Activated CD8-positive, alpha-beta memory T cell treated with anti-CD3 and anti-CD28 coated beads, Interleukin-2, amount 50 U/mL, for 24 hours (primary cell): ENCODE measurements around the gene ADGRA3.

Source experiments
- DNase-seq: peaks from one replicate; pipeline ENCODE4 v3.0.0-alpha.2; 2020; ENCODE audit errors: extremely low read depth

The ADGRA3 gene, protein sequence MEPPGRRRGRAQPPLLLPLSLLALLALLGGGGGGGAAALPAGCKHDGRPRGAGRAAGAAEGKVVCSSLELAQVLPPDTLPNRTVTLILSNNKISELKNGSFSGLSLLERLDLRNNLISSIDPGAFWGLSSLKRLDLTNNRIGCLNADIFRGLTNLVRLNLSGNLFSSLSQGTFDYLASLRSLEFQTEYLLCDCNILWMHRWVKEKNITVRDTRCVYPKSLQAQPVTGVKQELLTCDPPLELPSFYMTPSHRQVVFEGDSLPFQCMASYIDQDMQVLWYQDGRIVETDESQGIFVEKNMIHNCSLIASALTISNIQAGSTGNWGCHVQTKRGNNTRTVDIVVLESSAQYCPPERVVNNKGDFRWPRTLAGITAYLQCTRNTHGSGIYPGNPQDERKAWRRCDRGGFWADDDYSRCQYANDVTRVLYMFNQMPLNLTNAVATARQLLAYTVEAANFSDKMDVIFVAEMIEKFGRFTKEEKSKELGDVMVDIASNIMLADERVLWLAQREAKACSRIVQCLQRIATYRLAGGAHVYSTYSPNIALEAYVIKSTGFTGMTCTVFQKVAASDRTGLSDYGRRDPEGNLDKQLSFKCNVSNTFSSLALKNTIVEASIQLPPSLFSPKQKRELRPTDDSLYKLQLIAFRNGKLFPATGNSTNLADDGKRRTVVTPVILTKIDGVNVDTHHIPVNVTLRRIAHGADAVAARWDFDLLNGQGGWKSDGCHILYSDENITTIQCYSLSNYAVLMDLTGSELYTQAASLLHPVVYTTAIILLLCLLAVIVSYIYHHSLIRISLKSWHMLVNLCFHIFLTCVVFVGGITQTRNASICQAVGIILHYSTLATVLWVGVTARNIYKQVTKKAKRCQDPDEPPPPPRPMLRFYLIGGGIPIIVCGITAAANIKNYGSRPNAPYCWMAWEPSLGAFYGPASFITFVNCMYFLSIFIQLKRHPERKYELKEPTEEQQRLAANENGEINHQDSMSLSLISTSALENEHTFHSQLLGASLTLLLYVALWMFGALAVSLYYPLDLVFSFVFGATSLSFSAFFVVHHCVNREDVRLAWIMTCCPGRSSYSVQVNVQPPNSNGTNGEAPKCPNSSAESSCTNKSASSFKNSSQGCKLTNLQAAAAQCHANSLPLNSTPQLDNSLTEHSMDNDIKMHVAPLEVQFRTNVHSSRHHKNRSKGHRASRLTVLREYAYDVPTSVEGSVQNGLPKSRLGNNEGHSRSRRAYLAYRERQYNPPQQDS (N-terminal part only)

DNA sequence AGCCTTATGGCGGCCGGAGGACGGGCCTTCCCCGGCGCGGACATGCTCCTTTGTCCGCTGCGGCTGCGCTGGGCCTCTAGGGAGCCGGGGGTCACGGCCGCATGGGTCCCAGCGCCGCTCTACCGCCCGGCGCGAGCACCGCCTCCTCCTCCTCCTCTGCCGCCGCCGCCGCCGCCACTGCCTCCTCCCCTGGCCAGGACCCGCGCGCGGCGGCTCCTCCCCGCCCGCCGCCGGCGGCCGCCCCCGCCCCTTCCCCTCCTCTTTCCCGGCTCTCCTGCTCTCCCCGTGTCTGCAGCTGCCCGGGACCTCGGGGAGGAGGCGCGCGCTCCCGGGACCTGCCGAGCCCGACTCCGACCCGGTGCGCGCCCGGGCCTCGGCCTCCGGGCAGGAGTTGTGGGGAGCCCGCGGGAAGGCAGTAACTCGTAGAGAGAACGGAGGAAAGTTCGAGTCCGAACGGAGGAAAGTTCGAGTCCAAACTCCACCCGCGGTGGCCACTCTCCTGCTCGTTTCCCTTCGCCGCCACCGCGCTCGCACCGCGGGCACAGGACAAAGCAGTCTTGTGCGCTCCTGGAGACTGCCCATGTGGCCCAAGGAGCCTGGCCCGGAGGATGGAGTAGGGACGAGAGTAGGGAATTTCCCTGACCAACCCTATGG is at the start of gene ADGRA3:
Gene ADGRA3, minus strand, starts transcription at position 179 of the 654 bp plus-strand sequence. CDS start 282 bp downstream, outside the sequence.
- no peak for DNase-seq

DNA sequence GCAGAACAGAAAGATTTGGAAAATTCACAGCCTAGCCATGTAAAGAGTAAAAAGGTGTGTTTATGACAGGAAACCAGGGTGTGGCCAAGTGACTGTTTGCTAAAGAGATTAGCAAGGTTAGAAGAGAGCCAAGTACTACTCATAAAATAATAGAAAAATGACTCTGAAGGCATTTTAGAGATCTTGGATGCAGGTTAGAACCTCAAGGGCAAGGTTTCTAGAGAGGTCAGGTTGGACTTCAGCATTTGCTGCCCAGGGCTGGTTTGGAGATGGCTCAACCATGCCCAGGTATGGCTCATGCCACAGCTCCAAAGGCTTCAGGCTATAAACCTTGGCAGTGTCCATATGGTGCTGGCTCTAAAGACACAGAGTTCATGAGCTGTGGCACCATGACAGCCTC is 40.6 kb upstream of the ADGRA3 start:
- DNase-seq = no peak

GRCh38 chr4:22554670-22555069 is 38.8 kb upstream of the ADGRA3 start:
- DNase-seq = no peak

DNA sequence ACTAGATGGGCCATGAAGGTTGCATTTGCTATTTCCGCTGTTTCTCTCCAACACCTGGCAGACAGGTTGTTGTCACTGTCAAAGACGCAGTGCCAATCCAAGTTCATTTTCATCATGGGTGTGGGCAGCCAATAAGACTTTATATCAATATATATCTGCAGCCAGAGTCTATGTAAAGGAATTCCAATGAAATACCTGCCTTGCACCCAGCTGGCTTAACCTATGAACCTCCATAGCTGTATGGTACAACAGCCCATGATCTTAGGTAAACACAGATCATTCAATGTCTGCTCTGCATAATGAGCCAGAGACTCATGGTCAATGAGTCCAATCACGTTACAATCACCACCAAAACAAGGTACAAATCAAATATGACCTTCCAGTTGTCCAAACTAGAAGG is 37.7 kb upstream of the ADGRA3 start:
- no peak for DNase-seq

GRCh38 chr4:22552812-22553211 is 36.9 kb upstream of the ADGRA3 start:
- no peak for DNase-seq

DNA sequence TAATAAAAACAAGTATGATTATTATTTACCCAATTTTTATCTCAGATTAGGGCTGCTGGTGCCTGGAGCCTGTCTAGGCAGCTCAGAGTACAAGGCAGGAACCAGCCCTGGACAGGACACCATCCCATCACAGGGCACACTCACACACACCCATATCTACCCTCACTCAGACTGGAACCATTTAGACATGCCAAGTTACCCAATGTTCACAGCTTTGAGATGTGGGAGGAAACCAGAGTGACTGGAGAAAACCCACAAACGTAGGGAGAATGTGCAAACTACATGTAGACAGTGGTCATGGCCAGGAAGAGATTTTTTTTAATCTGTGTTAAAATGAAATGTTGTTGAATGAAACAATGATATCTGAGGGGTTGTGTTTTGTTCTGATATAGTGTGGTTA is 35.7 kb upstream of the ADGRA3 start:
- no peak for DNase-seq

DNA sequence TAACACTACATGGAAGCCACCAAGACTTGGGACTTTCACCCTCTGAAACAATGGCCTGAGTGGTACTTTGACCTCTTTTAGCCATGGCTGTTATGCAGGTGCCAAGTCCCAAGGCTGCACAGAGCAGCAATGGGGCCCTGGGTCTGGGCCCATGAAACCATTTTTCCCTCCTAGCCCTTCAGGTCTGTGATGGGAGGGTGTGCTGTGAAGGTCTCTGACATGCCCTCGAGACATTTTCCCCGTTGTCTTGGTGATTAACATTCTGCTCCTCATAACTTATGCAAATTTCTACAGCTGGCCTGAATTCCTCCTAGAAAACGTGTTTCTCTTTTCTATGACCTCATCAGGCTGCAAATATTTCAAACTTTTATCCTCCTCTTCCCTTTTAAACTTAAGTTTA is 30.4 kb upstream of the ADGRA3 start:
- DNase-seq = no peak

DNA sequence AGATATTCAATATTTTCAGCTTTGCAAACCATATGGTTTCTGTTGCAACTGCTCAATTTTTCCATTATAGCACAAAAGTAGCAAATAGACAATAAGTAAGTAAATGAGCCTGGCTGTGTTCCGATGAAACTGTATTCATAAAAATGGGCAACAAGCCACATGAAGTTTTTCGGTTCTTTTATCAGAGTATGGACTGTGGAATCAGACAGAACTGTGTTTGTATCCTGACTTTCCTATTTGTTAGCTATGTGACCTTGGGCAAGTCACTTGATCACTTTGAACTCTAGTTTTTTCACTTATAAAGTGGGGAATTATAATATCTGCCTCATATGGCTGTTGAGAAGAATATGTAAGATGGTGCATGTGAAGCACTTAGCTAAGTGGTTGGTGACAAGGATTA is 23.4 kb upstream of the ADGRA3 start:
- DNase-seq = no peak

GRCh38 chr4:22537864-22538263 is 22.0 kb upstream of the ADGRA3 start:
- DNase-seq = no peak

DNA sequence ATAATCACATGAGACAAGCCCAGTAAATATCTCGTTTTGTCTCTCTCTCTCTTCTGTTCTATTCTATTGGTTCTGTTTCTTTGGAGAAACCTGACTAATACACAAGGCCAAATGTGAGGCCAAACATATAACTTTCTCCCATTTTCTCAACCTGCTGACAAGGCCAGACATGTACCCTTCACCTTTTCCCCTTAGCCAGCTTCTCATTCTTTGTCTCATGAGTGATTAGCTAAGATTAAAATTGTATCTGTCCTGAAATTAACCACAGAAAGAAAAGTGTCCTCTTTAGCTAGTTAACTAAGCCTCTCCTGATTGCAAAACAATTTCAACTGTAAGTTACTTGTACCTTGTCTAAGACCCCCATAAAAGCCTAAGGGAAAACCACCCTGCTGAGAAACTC is 18.5 kb upstream of the ADGRA3 start:
- no peak for DNase-seq

GRCh38 chr4:22532896-22533295 is 17.0 kb upstream of the ADGRA3 start:
- no peak for DNase-seq

DNA sequence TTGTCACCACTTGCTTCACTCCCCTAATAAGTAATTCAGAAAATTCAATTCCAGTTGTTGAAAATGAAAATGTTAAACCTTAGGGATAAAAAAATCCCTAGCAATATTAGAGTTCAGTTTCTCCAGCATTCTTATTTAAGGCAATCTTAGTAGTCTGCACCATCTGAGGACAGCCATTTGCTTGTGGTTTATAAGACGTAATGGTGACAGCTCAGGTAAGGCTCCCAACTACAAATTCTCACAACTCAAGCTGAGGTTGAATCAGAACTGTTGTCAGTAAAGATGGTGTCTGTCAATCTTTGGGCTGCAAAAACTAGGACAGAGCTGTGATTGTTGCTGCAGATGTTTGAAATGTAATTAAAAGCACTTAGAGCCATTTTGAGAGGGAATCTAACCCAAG is 16.3 kb upstream of the ADGRA3 start:
- DNase-seq = no peak

GRCh38 chr4:22531311-22532019 is 15.6 kb upstream of the ADGRA3 start:
- DNase-seq = no peak

GRCh38 chr4:22524895-22525294 is 9.0 kb upstream of the ADGRA3 start:
- DNase-seq = no peak

DNA sequence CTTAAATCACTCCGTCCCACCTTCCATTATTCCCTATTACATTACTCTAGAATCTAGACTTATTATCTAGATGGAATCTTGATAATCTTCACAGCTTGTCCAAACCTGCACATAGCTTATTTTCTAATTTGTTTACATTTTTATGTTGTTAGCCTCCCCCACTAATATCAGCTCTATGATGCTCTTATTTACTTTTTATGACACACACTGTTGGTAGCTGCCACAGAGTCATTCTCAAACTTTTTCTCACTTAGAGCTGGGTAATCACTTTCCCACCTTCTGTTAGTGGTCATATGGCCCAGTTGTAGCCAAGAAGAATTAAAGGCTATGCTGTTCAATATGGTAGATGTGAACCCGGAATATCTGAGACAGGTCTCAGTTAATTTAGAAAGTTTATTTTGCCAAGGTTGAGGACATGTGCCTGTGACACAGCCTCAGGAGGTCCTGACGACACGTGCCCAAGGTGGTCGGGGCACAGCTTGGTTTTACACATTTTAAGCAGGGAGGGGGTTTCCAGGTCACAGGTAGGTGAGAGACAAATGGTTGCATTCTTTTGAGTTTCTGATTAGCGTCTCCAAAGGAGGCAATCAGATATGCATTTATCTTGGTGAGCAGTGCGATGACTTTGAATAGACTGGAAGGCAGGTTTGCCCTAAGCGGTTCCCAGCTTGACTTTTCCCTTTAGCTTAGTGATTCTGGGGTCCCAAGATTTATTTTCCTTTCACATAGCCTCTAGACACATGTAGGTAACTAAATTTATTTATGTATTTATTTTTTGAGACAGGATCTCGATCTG is 7.0 kb upstream of the ADGRA3 start:
- no peak for DNase-seq

GRCh38 chr4:22522206-22522605 is 6.3 kb upstream of the ADGRA3 start:
- DNase-seq = no peak

- no peak for DNase-seq
Observed at GRCh38 chr4:22521240-22521639, 5.4 kb upstream of the ADGRA3 start.

GRCh38 chr4:22515145-22515887 is 550 bp downstream of the ADGRA3 start:
- DNase-seq = no peak

DNA sequence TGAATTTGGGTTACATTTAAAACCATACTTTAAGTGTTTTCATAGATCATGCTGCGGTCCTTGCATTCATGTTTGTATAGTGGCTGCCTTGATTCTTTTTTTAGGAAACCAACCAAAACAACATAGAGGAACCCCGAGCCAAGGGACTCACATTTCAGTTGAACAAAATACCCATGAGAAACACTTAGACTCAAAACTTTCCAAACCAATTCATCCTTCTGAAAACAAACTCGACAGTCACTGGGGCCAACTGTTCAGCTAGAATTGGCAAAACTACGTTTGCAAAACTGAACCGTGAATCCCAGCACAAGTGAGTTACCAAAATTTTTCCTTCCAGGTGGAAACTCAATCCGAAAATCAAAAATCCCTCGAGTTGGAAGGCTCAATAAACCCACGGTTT is 1.4 kb downstream of the ADGRA3 start:
- DNase-seq = no peak
